SK-N-SH (cell line): Measurements from ENCODE around the gene DCLK1. TPM values are rescaled to one million over a fixed set of nuclear protein-coding genes. Genes with fewer than 3 reads are reported as not detected.

Experiments
- CTCF ChIA-PET: fragments of 300-600, 350-600 bp; formaldehyde crosslinking; extraction: SDS; loops from one replicate; lab custom pipeline; 2021; lab: Yijun Ruan, JAX
- POLR2A ChIA-PET: fragments of 350-600 bp; sonication (Branson Sonifier 250); formaldehyde crosslinking; extraction: SDS; loops from one replicate; lab custom pipeline; 2020; ENCODE audit warnings: antibody characterized with exemption, inconsistent platforms; lab: Yijun Ruan, JAX
- DNase-seq: peaks from one replicate; pipeline ENCODE4 v3.0.0; 2012
- H2AFZ ChIP-seq: fragments of 200-600 bp; sonication (generic); 2 replicates; pipeline ENCODE4 v1.8.1; 2016; ENCODE audit warnings: antibody characterized with exemption, mild to moderate bottlenecking, low read depth
- H3F3A ChIP-seq: fragments of 200-600 bp; sonication (generic); replicated peaks from 2 replicates; pipeline ENCODE3; 2016; ENCODE audit warnings: antibody characterized with exemption, mild to moderate bottlenecking; ENCODE audit not compliant: insufficient read depth
- H3K27ac ChIP-seq, 2 experiments: fragments of 200-500 bp in 1 of 2; fragments of 200-600 bp in 1 of 2; sonication (Bioruptor generic) in 1 of 2; sonication (generic), shearing (Covaris generic) in 1 of 2; 2 replicates each; pipeline versions ENCODE4 v1.5.1 to v1.6.1; 2014 to 2016; ENCODE audit warnings: low read depth in 2 of 2, inconsistent platforms in 1 of 2, low read length in 1 of 2, mild to moderate bottlenecking in 1 of 2, mixed read lengths in 1 of 2
- H3K27me3 ChIP-seq: fragments of 200-600 bp; sonication (generic), shearing (Covaris generic); 2 replicates; pipeline ENCODE4 v1.6.1; 2016; ENCODE audit warnings: mixed run types; ENCODE audit not compliant: insufficient read depth
- H3K36me3 ChIP-seq, 2 experiments: fragments of 200-500 bp in 1 of 2; fragments of 200-600 bp in 1 of 2; sonication (Bioruptor generic) in 1 of 2; sonication (generic) in 1 of 2; replicated peaks in 1 of 2; 2 replicates each; pipeline versions ENCODE3 to v1.5.1; 2014 to 2016; ENCODE audit warnings: low read length in 1 of 2, mild to moderate bottlenecking in 1 of 2; ENCODE audit not compliant: insufficient read depth in 2 of 2, control insufficient read depth in 1 of 2
- H3K4me1 ChIP-seq, 2 experiments: fragments of 200-500 bp in 1 of 2; fragments of 200-600 bp in 1 of 2; sonication (Bioruptor generic) in 1 of 2; sonication (generic), shearing (Covaris generic) in 1 of 2; 2 replicates each; pipeline versions ENCODE4 v1.5.1 to v1.6.1; 2014 to 2016; ENCODE audit warnings: low read depth in 1 of 2, low read length in 1 of 2, mixed run types in 1 of 2; ENCODE audit not compliant: insufficient read depth in 2 of 2, control insufficient read depth in 1 of 2
- H3K4me2 ChIP-seq: fragments of 200-600 bp; sonication (generic), shearing (Covaris generic); 2 replicates; pipeline ENCODE4 v1.6.1; 2017; ENCODE audit warnings: mixed run types
- H3K4me3 ChIP-seq, 2 experiments: fragments of 200-500 bp in 1 of 2; fragments of 200-600 bp in 1 of 2; sonication (Bioruptor generic) in 1 of 2; sonication (generic), shearing (Covaris generic) in 1 of 2; 2 replicates each; pipeline versions ENCODE4 v1.5.1 to v1.8.1; 2014 to 2016; ENCODE audit warnings: low read depth in 2 of 2, inconsistent platforms in 1 of 2, low read length in 1 of 2, mild to moderate bottlenecking in 1 of 2, mixed read lengths in 1 of 2, moderate library complexity in 1 of 2
- H3K79me2 ChIP-seq: fragments of 200-600 bp; sonication (generic); 2 replicates; pipeline ENCODE4 v1.8.1; 2017; ENCODE audit warnings: mild to moderate bottlenecking; ENCODE audit not compliant: insufficient read depth
- H3K9ac ChIP-seq: fragments of 200-600 bp; sonication (generic); 2 replicates; pipeline ENCODE4 v1.6.1; 2017; ENCODE audit warnings: mixed run types
- H3K9me2 ChIP-seq: fragments of 200-600 bp; sonication (generic); 2 replicates; pipeline ENCODE4 v1.6.1; 2017; ENCODE audit warnings: mixed run types
- H3K9me3 ChIP-seq: fragments of 200-600 bp; sonication (generic); 2 replicates; pipeline ENCODE4 v1.6.1; 2017; ENCODE audit warnings: mixed run types, mild to moderate bottlenecking, moderate library complexity
- H4K20me1 ChIP-seq: fragments of 200-600 bp; sonication (generic); 2 replicates; pipeline ENCODE4 v1.6.1; 2017; ENCODE audit warnings: mild to moderate bottlenecking, mixed run types; ENCODE audit not compliant: insufficient read depth
- EP300 ChIP-seq, 2 experiments: IDR thresholded peaks; 2 replicates each; pipeline versions ENCODE4 v1.4.0 to v1.6.1; 2012; ENCODE audit warnings: borderline replicate concordance in 1 of 2, low read depth in 1 of 2, low read length in 1 of 2
- EZH2phosphoT487 ChIP-seq: fragments of 200-600 bp; sonication (generic); IDR thresholded peaks from 2 replicates; pipeline ENCODE4 v1.6.1; 2017; ENCODE audit warnings: low read depth, mixed run types, mild to moderate bottlenecking, antibody characterized with exemption, moderate library complexity, borderline replicate concordance
- FOXJ3 ChIP-seq: sonication (generic); formaldehyde crosslinking; IDR thresholded peaks from 2 replicates; pipeline ENCODE4 v1.5.1; 2020; ENCODE audit warnings: mild to moderate bottlenecking, missing genetic modification reagents
- MEF2A ChIP-seq: IDR thresholded peaks from 2 replicates; pipeline ENCODE4 v1.4.0; 2012; ENCODE audit warnings: low read depth, borderline replicate concordance
- NFIC ChIP-seq: IDR thresholded peaks from 2 replicates; pipeline ENCODE4 v1.4.0; 2012; ENCODE audit warnings: borderline replicate concordance
- NRF1 ChIP-seq: IDR thresholded peaks from 2 replicates; pipeline ENCODE4 v1.6.1; 2012; ENCODE audit warnings: low read depth, mild to moderate bottlenecking, low read length
- POLR2AphosphoS5 ChIP-seq: IDR thresholded peaks from 2 replicates; pipeline ENCODE4 v1.6.1; 2012; ENCODE audit warnings: low read depth, low read length
- RAD21 ChIP-seq: IDR thresholded peaks from 2 replicates; pipeline ENCODE4 v1.6.1; 2012; ENCODE audit warnings: mild to moderate bottlenecking, low read length
- RCOR1 ChIP-seq: fragments of 150-350 bp; IDR thresholded peaks from 2 replicates; pipeline ENCODE4 v1.6.1; 2017; ENCODE audit warnings: antibody characterized with exemption, low read length
- REST ChIP-seq: IDR thresholded peaks from 2 replicates; pipeline ENCODE4 v1.6.1; 2012; ENCODE audit warnings: mild to moderate bottlenecking, low read depth, low read length, moderate library complexity
- RXRA ChIP-seq: IDR thresholded peaks from 2 replicates; pipeline ENCODE4 v1.4.0; 2012; ENCODE audit warnings: low read depth, mild to moderate bottlenecking, borderline replicate concordance
- TAF1 ChIP-seq: IDR thresholded peaks from 2 replicates; pipeline ENCODE4 v1.6.1; 2012; ENCODE audit warnings: low read depth, mild to moderate bottlenecking, low read length, moderate library complexity, borderline replicate concordance
- TEAD4 ChIP-seq: IDR thresholded peaks from 2 replicates; pipeline ENCODE4 v1.4.0; 2012; ENCODE audit warnings: mild to moderate bottlenecking, borderline replicate concordance; ENCODE audit not compliant: insufficient read depth
- YY1 ChIP-seq: IDR thresholded peaks from 2 replicates; pipeline ENCODE4 v1.4.0; 2012; ENCODE audit warnings: low read depth, mild to moderate bottlenecking
- WGBS: methylation state at CpG from one replicate; pipeline ENCODE4 v1.1.6; 2017; ENCODE audit warnings: low lambda C conversion rate; 5-methylcytosine and 5-hydroxymethylcytosine counted together
- polyA plus RNA-seq, 3 experiments: library from polyadenylated mRNA; depleted of rRNA; stranded (reverse); fragments of >200 nt; gene quantifications; 2 replicates each; pipeline ENCODE4 v1.2.3, GENCODE V29; 2012
- TF ChIP-seq, protein P1 (sequence below): IDR thresholded peaks from 2 replicates; pipeline ENCODE4 v1.4.0; 2012; ENCODE audit warnings: low read depth, borderline replicate concordance
- TF ChIP-seq, protein P2 (sequence below): IDR thresholded peaks from 2 replicates; pipeline ENCODE4 v1.4.0; 2012; ENCODE audit warnings: low read depth
- TF ChIP-seq, protein P3 (sequence below): fragments of 200-600 bp; sonication (generic); IDR thresholded peaks from 2 replicates; pipeline ENCODE4 v1.6.1; 2017; ENCODE audit warnings: antibody characterized with exemption, mild to moderate bottlenecking, moderate library complexity
- TF ChIP-seq, protein P4 (sequence below): fragments of 150-350 bp; IDR thresholded peaks from 2 replicates; pipeline ENCODE4 v1.6.1; 2017; ENCODE audit warnings: antibody characterized with exemption, low read length, low read depth, borderline replicate concordance
- TF ChIP-seq, protein P5 (sequence below): fragments of 150-350 bp; IDR thresholded peaks from 2 replicates; pipeline ENCODE4 v1.6.1; 2016; ENCODE audit warnings: mild to moderate bottlenecking, low read depth, low read length

Gene DCLK1
- polyA plus RNA-seq, 1 of the 3 experiments (the other 2 are of a cell fraction) = 1.1 TPM

DNA sequence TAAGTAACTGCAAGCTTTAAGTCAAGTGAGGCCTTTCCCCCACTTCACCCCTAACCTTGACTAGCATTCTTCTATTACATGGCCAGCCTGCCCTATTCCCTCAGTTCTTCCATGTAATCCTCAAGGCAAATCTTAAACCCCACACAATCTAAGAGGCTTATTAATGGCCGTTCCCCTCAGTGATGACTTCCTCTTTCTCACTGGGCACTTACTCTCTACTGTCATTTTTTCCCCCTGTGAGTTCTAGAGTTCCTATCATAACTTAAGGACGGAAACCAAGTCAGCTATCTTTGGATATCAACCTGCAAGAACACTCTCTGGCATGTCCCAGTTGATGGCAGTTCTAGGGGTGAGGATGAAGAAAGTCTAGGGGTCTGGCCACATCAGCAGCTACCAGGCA lies 131.2 kb downstream of the DCLK1 start:
- 73% methylated on average over 2 of the region's 2 CpGs for WGBS
- peaks cover 6% of the 10 kb centered on the region for H3F3A ChIP-seq
- ChIA-PET POLR2A (no interaction called here), CTCF (interaction anchor here (0.8 to 2.2 kb wide), 2 partner anchors 21 to 22 kb away, joined by 3 to 6 read pairs; no protein-coding TSS in a partner anchor)
- H3K27ac ChIP-seq = no peak overlapping the region
- peaks cover 0 to 6% of the 10 kb centered on the region in 2 experiments; a peak in 3 of 4 replicates for H3K4me1 ChIP-seq
- no peaks in the 10 kb centered on the region for H3K9me2 ChIP-seq
- no peak overlapping the region for H2AFZ ChIP-seq
- no peak overlapping the region for H3K9ac ChIP-seq
- H3K36me3 ChIP-seq = no peaks in the 10 kb centered on the region
- TF ChIP-seq EZH2phosphoT487 (no peak), TEAD4 (no peak), MEF2A (no peak), POLR2AphosphoS5 (no peak), YY1 (no peak), NRF1 (no peak), RAD21 (no peak), TAF1 (no peak), NFIC (no peak), EP300 (IDR thresholded peaks at IDR 0.05; ENCODE audit: borderline replicate concordance in 1 of 2, low read depth in 1 of 2, low read length in 1 of 2) (no peak), RXRA (no peak), RCOR1 (no peak), REST (no peak), FOXJ3 (CRISPR knock-in tag) (no peak)
- TF ChIP-seq, protein P1, sequence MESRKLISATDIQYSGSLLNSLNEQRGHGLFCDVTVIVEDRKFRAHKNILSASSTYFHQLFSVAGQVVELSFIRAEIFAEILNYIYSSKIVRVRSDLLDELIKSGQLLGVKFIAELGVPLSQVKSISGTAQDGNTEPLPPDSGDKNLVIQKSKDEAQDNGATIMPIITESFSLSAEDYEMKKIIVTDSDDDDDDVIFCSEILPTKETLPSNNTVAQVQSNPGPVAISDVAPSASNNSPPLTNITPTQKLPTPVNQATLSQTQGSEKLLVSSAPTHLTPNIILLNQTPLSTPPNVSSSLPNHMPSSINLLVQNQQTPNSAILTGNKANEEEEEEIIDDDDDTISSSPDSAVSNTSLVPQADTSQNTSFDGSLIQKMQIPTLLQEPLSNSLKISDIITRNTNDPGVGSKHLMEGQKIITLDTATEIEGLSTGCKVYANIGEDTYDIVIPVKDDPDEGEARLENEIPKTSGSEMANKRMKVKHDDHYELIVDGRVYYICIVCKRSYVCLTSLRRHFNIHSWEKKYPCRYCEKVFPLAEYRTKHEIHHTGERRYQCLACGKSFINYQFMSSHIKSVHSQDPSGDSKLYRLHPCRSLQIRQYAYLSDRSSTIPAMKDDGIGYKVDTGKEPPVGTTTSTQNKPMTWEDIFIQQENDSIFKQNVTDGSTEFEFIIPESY = no peak
- TF ChIP-seq, protein P2, sequence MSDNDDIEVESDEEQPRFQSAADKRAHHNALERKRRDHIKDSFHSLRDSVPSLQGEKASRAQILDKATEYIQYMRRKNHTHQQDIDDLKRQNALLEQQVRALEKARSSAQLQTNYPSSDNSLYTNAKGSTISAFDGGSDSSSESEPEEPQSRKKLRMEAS = no peak
- TF ChIP-seq, protein P3, sequence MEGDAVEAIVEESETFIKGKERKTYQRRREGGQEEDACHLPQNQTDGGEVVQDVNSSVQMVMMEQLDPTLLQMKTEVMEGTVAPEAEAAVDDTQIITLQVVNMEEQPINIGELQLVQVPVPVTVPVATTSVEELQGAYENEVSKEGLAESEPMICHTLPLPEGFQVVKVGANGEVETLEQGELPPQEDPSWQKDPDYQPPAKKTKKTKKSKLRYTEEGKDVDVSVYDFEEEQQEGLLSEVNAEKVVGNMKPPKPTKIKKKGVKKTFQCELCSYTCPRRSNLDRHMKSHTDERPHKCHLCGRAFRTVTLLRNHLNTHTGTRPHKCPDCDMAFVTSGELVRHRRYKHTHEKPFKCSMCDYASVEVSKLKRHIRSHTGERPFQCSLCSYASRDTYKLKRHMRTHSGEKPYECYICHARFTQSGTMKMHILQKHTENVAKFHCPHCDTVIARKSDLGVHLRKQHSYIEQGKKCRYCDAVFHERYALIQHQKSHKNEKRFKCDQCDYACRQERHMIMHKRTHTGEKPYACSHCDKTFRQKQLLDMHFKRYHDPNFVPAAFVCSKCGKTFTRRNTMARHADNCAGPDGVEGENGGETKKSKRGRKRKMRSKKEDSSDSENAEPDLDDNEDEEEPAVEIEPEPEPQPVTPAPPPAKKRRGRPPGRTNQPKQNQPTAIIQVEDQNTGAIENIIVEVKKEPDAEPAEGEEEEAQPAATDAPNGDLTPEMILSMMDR = no peak
- TF ChIP-seq, protein P4, sequence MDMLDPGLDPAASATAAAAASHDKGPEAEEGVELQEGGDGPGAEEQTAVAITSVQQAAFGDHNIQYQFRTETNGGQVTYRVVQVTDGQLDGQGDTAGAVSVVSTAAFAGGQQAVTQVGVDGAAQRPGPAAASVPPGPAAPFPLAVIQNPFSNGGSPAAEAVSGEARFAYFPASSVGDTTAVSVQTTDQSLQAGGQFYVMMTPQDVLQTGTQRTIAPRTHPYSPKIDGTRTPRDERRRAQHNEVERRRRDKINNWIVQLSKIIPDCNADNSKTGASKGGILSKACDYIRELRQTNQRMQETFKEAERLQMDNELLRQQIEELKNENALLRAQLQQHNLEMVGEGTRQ = no peak
- TF ChIP-seq, protein P5, sequence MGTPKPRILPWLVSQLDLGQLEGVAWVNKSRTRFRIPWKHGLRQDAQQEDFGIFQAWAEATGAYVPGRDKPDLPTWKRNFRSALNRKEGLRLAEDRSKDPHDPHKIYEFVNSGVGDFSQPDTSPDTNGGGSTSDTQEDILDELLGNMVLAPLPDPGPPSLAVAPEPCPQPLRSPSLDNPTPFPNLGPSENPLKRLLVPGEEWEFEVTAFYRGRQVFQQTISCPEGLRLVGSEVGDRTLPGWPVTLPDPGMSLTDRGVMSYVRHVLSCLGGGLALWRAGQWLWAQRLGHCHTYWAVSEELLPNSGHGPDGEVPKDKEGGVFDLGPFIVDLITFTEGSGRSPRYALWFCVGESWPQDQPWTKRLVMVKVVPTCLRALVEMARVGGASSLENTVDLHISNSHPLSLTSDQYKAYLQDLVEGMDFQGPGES = no peak
- H3K4me3 ChIP-seq = no peak overlapping the region
- H4K20me1 ChIP-seq = no peaks in the 10 kb centered on the region
- no peak overlapping the region for H3K4me2 ChIP-seq
- no peak for DNase-seq
- no peaks in the 10 kb centered on the region for H3K79me2 ChIP-seq
- H3K27me3 ChIP-seq = no peaks in the 10 kb centered on the region
- H3K9me3 ChIP-seq = no peaks in the 10 kb centered on the region
